Activated naive CD4-positive, alpha-beta T cell treated with anti-CD3 and anti-CD28 coated beads, Interleukin-2, amount 50 U/mL, for 24 hours (primary cell): ENCODE results near the gene TMTC1.

Experiments used
- H3K27ac Mint-ChIP-seq: one replicate; pipeline ENCODE4 v1.8.0; 2021; ENCODE audit warnings: mild to moderate bottlenecking, mixed read lengths
- H3K27me3 Mint-ChIP-seq: one replicate; pipeline ENCODE4 v1.8.0; 2021; ENCODE audit warnings: mixed read lengths
- H3K36me3 Mint-ChIP-seq: one replicate; pipeline ENCODE4 v1.8.0; 2021; ENCODE audit warnings: mixed read lengths
- H3K4me1 Mint-ChIP-seq: one replicate; pipeline ENCODE4 v1.8.0; 2021; ENCODE audit warnings: mixed read lengths
- H3K4me3 Mint-ChIP-seq: one replicate; pipeline ENCODE4 v1.8.0; 2021; ENCODE audit warnings: mild to moderate bottlenecking, mixed read lengths
- H3K9me3 Mint-ChIP-seq: one replicate; pipeline ENCODE4 v1.8.0; 2021; ENCODE audit warnings: mixed read lengths

TMTC1 gene

GRCh38 chr12:29714966-29715365 lies 68.8 kb downstream of the TMTC1 start:
- Mint-ChIP-seq H3K4me1 (no peaks in the 10 kb centered on the region), H3K4me3 (no peak overlapping the region), H3K36me3 (no peaks in the 10 kb centered on the region), H3K27me3 (peaks cover 3% of the 10 kb centered on the region), H3K9me3 (no peaks in the 10 kb centered on the region), H3K27ac (no peak overlapping the region)

DNA sequence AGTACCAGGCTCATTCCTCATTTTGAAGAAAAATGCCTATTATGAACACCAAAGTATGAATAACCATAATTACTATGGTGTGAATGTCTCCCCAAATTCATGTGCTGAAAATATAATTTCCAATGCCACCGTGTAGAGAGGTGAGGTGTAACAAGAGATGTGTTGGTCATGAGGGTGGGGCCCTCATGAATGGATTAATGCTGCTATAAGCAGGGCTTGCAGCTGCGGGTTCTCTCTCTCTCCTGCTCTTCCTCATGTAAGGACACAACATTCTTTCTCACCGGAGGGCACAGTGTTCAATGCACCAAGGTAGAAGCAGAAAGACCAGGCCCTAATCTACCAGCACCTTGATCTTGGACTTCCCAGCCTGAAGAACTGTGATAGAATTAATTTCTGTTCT lies 70.0 kb downstream of the TMTC1 start:
- no peak overlapping the region for H3K27ac Mint-ChIP-seq
- H3K36me3 Mint-ChIP-seq = no peaks in the 10 kb centered on the region
- H3K4me3 Mint-ChIP-seq = no peak overlapping the region
- H3K4me1 Mint-ChIP-seq = no peaks in the 10 kb centered on the region
- H3K9me3 Mint-ChIP-seq = no peaks in the 10 kb centered on the region
- H3K27me3 Mint-ChIP-seq = peaks cover 1% of the 10 kb centered on the region

DNA sequence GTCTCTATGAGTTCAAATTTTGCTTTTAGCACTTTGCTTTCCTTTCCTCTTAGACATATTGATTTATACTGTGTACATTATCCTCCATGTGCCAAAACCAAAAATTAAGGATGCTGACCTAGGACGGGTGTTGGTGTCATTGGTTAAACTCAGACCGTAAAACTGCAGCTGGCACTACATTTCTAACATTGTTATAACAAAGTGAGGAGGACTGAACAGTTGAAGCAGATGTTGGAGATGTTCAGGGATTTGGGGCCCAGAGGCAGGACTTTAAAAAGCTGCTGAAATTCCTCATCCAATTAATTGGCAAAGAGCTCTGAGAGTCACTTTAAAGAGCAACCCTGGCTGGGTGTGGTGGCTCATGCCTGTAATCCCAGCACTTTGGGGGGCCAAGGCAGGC lies 72.4 kb downstream of the TMTC1 start:
- no peak overlapping the region for H3K27ac Mint-ChIP-seq
- H3K4me1 Mint-ChIP-seq = no peaks in the 10 kb centered on the region
- H3K36me3 Mint-ChIP-seq = no peaks in the 10 kb centered on the region
- H3K9me3 Mint-ChIP-seq = no peaks in the 10 kb centered on the region
- H3K4me3 Mint-ChIP-seq = no peak overlapping the region
- peaks cover 1% of the 10 kb centered on the region for H3K27me3 Mint-ChIP-seq

GRCh38 chr12:29710104-29710503 lies 73.6 kb downstream of the TMTC1 start:
- Mint-ChIP-seq H3K4me1 (no peaks in the 10 kb centered on the region), H3K36me3 (no peaks in the 10 kb centered on the region), H3K27ac (no peak overlapping the region), H3K9me3 (no peaks in the 10 kb centered on the region), H3K27me3 (peaks cover 1% of the 10 kb centered on the region), H3K4me3 (no peak overlapping the region)

GRCh38 chr12:29709496-29710040 lies 74.2 kb downstream of the TMTC1 start:
- H3K4me3 Mint-ChIP-seq = no peak overlapping the region

DNA sequence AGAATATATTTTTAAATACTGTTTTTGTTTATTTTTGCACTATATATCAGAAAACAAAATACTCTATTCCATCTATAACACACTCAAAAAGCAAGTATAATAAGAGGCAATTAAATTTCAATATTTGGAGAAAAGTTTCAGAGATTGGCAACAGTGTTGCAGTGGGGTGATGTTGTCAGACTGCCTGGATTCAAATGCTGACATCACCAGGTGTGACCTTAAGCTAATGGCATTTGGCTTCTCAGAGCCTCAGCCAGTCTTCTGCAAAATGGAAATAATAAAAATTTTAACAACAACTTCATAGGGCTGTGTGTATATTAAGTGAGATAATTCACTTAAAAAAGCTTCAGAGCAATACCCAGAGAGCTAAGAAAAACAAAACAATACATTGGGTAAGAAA lies 74.7 kb downstream of the TMTC1 start:
- no peaks in the 10 kb centered on the region for H3K9me3 Mint-ChIP-seq
- H3K27ac Mint-ChIP-seq = no peak overlapping the region
- H3K4me3 Mint-ChIP-seq = no peak overlapping the region
- H3K36me3 Mint-ChIP-seq = no peaks in the 10 kb centered on the region
- peaks cover 1% of the 10 kb centered on the region for H3K27me3 Mint-ChIP-seq
- H3K4me1 Mint-ChIP-seq = no peaks in the 10 kb centered on the region

More at GRCh38 chr12:29709496-29710040, 74.2 kb downstream of the TMTC1 start:
- Mint-ChIP-seq H3K4me1 (no peaks in the 10 kb centered on the region), H3K9me3 (no peaks in the 10 kb centered on the region), H3K27me3 (peaks cover 1% of the 10 kb centered on the region), H3K27ac (no peak overlapping the region), H3K36me3 (no peaks in the 10 kb centered on the region)

DNA sequence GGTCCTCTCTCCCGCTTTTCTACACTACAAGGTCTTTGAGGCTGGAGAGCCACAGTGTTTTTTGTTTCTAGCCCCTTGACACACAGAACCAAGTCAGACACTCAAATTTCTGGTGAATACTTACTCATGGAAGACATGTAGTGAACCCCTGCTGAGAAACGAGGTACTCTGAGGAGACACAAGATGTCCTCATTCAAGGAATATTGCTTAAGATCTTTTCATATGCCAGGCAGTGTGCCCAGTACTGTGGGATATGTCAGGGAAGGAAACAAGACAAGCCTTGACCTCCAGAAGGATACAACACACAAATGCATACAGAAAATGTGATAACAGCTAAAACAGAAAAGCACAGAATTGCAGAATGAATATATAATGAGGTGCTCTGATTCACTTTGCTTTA lies 75.9 kb downstream of the TMTC1 start:
- no peak overlapping the region for H3K4me3 Mint-ChIP-seq
- H3K36me3 Mint-ChIP-seq = no peaks in the 10 kb centered on the region
- H3K27me3 Mint-ChIP-seq = peaks cover 1% of the 10 kb centered on the region
- no peaks in the 10 kb centered on the region for H3K9me3 Mint-ChIP-seq
- H3K4me1 Mint-ChIP-seq = no peaks in the 10 kb centered on the region
- H3K27ac Mint-ChIP-seq = no peak overlapping the region

DNA sequence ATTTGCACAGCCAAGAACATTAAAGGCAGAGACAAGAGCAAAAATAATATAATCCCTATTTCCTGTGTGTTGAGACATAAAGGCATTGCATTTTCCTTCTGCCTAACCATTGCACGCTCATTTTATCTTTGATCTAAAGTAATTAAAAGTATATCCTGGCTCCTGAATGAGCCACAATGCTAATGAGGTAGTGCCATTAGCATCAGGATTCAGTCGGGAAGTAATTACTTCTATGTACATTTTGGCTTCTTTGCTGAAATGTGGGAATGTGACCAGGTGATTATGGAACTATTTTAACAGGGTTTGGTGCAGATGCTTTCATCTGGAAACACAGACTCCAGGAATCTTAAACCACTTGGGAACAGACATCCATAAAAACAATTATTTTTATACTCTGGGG lies 77.4 kb downstream of the TMTC1 start:
- Mint-ChIP-seq H3K4me3 (no peak overlapping the region), H3K36me3 (no peaks in the 10 kb centered on the region), H3K27me3 (peaks cover 3% of the 10 kb centered on the region), H3K4me1 (no peaks in the 10 kb centered on the region), H3K9me3 (no peaks in the 10 kb centered on the region), H3K27ac (no peak overlapping the region)

GRCh38 chr12:29703528-29703927 lies 80.2 kb downstream of the TMTC1 start:
- no peak overlapping the region for H3K27ac Mint-ChIP-seq
- peaks cover 2% of the 10 kb centered on the region for H3K27me3 Mint-ChIP-seq
- no peak overlapping the region for H3K4me3 Mint-ChIP-seq
- no peaks in the 10 kb centered on the region for H3K4me1 Mint-ChIP-seq
- no peaks in the 10 kb centered on the region for H3K36me3 Mint-ChIP-seq
- no peaks in the 10 kb centered on the region for H3K9me3 Mint-ChIP-seq

- Mint-ChIP-seq H3K27ac (no peak overlapping the region), H3K27me3 (peaks cover 2% of the 10 kb centered on the region), H3K36me3 (no peaks in the 10 kb centered on the region), H3K9me3 (no peaks in the 10 kb centered on the region), H3K4me1 (no peaks in the 10 kb centered on the region), H3K4me3 (no peak overlapping the region)
These were observed 80.8 kb downstream of the TMTC1 start for GRCh38 chr12:29702972-29703371.

GRCh38 chr12:29702222-29702621 lies 81.5 kb downstream of the TMTC1 start:
- Mint-ChIP-seq H3K4me3 (no peak overlapping the region), H3K27ac (no peak overlapping the region), H3K27me3 (peaks cover 2% of the 10 kb centered on the region), H3K4me1 (no peaks in the 10 kb centered on the region), H3K9me3 (no peaks in the 10 kb centered on the region), H3K36me3 (no peaks in the 10 kb centered on the region)

DNA sequence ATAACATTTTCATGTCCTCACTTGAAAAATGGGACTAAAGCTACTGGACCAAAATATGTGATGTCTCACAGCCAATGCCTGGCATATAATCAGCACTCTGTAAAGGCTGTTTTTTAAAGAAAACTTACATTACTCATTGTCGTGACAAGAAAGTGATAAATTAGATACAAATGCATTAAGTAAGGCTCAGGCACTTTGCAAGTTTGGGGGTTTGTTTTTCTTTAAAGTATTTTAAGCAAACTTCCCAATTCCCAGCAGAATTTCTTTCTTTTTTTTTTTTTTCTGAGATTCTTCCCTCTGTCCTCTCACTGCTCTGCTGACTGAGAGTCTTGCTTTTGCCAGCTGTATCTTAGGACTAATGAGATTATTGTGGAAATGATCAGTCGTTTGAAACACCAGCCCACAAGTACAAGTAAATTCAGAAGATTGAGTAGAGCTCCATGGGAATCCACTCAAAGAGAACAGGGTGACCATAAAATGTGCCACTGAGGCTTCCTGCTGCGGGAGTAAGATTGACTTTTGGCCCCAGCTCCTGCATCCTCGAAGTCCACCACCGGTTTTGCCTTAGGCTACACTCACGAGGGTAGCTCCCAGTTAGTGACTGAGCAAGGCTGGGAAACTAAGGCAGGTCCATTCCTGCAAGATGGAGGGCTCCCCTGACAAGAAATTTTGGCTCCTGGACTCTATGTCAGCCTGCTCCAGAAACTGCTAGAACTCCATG lies 82.8 kb downstream of the TMTC1 start:
- H3K9me3 Mint-ChIP-seq = no peaks in the 10 kb centered on the region
- H3K4me1 Mint-ChIP-seq = no peaks in the 10 kb centered on the region
- H3K27ac Mint-ChIP-seq = no peak overlapping the region
- H3K27me3 Mint-ChIP-seq = peaks cover 2% of the 10 kb centered on the region
- no peak overlapping the region for H3K4me3 Mint-ChIP-seq
- H3K36me3 Mint-ChIP-seq = no peaks in the 10 kb centered on the region

DNA sequence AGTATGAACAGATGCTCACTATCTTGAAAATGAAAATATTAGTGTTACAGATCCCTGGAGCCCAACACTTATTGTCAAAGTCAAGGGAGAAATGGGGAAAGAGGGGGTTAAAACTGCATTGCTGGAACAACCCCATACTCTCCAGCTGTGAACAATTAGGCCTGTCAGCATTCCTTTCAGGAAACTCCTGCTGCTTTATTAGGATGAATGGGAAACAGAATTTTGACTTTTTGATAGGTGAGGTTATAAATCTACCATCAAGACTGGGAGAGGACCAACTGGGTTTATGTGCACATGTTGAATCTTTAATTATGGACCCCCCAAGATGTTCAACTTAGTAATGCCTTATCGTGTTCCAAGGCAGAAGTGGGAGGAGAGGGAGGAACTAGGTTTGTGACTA lies 85.0 kb downstream of the TMTC1 start:
- Mint-ChIP-seq H3K27ac (no peak overlapping the region), H3K9me3 (no peaks in the 10 kb centered on the region), H3K27me3 (peaks cover 2% of the 10 kb centered on the region), H3K4me1 (no peaks in the 10 kb centered on the region), H3K4me3 (no peak overlapping the region), H3K36me3 (no peaks in the 10 kb centered on the region)

DNA sequence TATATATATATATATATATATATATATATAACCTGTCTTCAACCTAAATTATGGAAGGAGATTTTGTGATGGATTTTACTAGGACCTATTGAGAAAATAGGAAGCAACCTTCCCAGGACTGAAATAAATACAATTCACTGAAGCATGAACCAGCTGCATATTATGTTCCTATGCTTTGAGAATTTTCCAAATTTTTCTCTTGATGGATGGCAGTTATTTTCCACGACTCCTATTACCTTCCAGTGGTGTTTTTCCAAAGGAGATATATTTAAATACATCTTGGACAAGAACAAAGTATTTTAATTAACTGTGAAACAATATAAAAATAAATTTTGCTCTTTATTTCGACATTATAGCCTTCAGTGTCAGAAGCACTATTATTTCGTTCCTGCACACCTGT lies 87.9 kb downstream of the TMTC1 start:
- no peaks in the 10 kb centered on the region for H3K27me3 Mint-ChIP-seq
- no peaks in the 10 kb centered on the region for H3K4me1 Mint-ChIP-seq
- H3K9me3 Mint-ChIP-seq = no peaks in the 10 kb centered on the region
- H3K36me3 Mint-ChIP-seq = no peaks in the 10 kb centered on the region
- H3K27ac Mint-ChIP-seq = no peak overlapping the region
- no peak overlapping the region for H3K4me3 Mint-ChIP-seq

GRCh38 chr12:29695026-29695425 lies 88.7 kb downstream of the TMTC1 start:
- Mint-ChIP-seq H3K36me3 (no peaks in the 10 kb centered on the region), H3K9me3 (no peaks in the 10 kb centered on the region), H3K4me1 (no peaks in the 10 kb centered on the region), H3K27me3 (no peaks in the 10 kb centered on the region), H3K27ac (no peak overlapping the region), H3K4me3 (no peak overlapping the region)

GRCh38 chr12:29694002-29694401 lies 89.7 kb downstream of the TMTC1 start:
- Mint-ChIP-seq H3K4me3 (no peak overlapping the region), H3K27ac (no peak overlapping the region), H3K4me1 (no peaks in the 10 kb centered on the region), H3K9me3 (no peaks in the 10 kb centered on the region), H3K36me3 (no peaks in the 10 kb centered on the region), H3K27me3 (no peaks in the 10 kb centered on the region)

GRCh38 chr12:29692237-29692636 lies 91.5 kb downstream of the TMTC1 start:
- Mint-ChIP-seq H3K27ac (no peak overlapping the region), H3K27me3 (no peaks in the 10 kb centered on the region), H3K9me3 (no peaks in the 10 kb centered on the region), H3K4me3 (no peak overlapping the region), H3K36me3 (no peaks in the 10 kb centered on the region), H3K4me1 (no peaks in the 10 kb centered on the region)
